Central memory CD8-positive, alpha-beta T cell (primary cell): ENCODE measurements around the gene MPZL1.
A peak's percentile ranks its signal among the peaks of the same experiment; 100 is the strongest.

ENCODE experiments used
- ATAC-seq: fragments of 150-1000 bp; cut with Tn5 transposase; replicated peaks from 2 replicates; pipeline ENCODE4 v1.10.0; 2022; ENCODE audit warnings: mild to moderate bottlenecking, moderate FRiP score, moderate number of reproducible peaks; ENCODE audit not compliant: poor library complexity, severe bottlenecking; ENCODE audit errors: extremely low read depth
- DNase-seq, 2 donors: peaks; one replicate each; pipeline ENCODE4 v3.0.0; 2021; ENCODE audit warnings: low spot score in 2 of 2
- H3K27ac Mint-ChIP-seq: one replicate; pipeline ENCODE4 v1.8.0; 2022; ENCODE audit warnings: low read depth, mild to moderate bottlenecking, moderate library complexity, mixed read lengths
- H3K27me3 Mint-ChIP-seq: one replicate; pipeline ENCODE4 v1.8.0; 2022; ENCODE audit warnings: mixed read lengths
- H3K36me3 Mint-ChIP-seq: one replicate; pipeline ENCODE4 v1.8.0; 2022; ENCODE audit warnings: mild to moderate bottlenecking, moderate library complexity, mixed read lengths; ENCODE audit not compliant: insufficient read depth
- H3K4me1 Mint-ChIP-seq: one replicate; pipeline ENCODE4 v1.8.0; 2022; ENCODE audit warnings: mixed read lengths
- H3K4me3 Mint-ChIP-seq: one replicate; pipeline ENCODE4 v1.8.0; 2022; ENCODE audit warnings: mild to moderate bottlenecking, moderate library complexity, mixed read lengths
- H3K9me3 Mint-ChIP-seq: one replicate; pipeline ENCODE4 v1.8.0; 2022; ENCODE audit warnings: mixed read lengths

Gene MPZL1

DNA sequence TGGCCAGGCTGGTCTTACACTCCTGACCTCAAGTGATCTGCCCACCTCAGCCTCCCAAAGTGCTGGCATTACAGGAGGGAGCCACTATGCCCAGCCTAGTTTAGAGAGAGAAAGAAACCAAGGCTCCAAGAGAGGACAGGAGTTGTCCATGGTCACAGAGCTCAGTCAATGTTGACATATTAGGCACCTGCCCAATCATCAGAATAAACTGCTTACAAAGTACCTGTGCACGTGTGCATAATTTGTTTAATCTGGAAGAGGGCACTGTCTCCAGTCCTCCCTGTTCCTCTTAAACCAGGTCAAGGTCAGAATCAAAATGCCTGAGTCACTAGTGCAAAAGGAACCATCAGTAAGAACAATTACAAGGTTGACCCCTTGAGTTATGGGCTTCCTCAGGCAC is 20.3 kb upstream of the MPZL1 start:
- peaks cover 28% of the 10 kb centered on the region for H3K4me1 Mint-ChIP-seq
- no peak overlapping the region for H3K4me3 Mint-ChIP-seq
- no peaks in the 10 kb centered on the region for H3K9me3 Mint-ChIP-seq
- ATAC-seq (no peak), DNase-seq (no peak)
- H3K27ac Mint-ChIP-seq = peak overlapping the region; percentile 82
- H3K36me3 Mint-ChIP-seq = peaks cover 75% of the 10 kb centered on the region
- H3K27me3 Mint-ChIP-seq = no peaks in the 10 kb centered on the region

- no peaks in the 10 kb centered on the region for H3K27me3 Mint-ChIP-seq
- H3K4me3 Mint-ChIP-seq = no peak overlapping the region
- DNase-seq (no peak), ATAC-seq (no peak)
- H3K9me3 Mint-ChIP-seq = no peaks in the 10 kb centered on the region
- peak overlapping the region; percentile 79 for H3K27ac Mint-ChIP-seq
- H3K4me1 Mint-ChIP-seq = peaks cover 23% of the 10 kb centered on the region
- peaks cover 63% of the 10 kb centered on the region for H3K36me3 Mint-ChIP-seq
These were observed 18.2 kb upstream of the MPZL1 start for GRCh38 chr1:167703557-167703956.

DNA sequence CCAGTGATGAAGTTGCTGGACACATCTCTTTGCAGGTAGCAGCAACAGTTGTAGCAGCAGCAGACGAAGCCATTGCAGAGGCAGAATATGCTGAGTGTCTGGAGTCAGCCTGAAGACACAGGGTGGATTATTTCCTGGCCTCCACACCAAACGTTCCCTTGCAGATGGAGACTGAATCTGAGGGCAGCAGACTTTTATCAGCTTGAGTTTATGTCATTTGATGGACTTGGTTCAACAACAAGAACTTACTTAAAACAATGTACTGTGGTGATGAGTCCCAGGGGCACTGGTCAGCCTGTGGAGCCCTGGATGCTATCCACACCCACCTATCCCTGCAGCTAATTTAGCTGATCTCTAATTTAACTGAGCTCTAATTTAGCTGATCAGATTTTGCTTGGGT is 17.1 kb upstream of the MPZL1 start:
- H3K4me3 Mint-ChIP-seq = no peak overlapping the region
- no peak for ATAC-seq
- H3K9me3 Mint-ChIP-seq = no peaks in the 10 kb centered on the region
- no peak overlapping the region for H3K27ac Mint-ChIP-seq
- no peak for DNase-seq
- H3K36me3 Mint-ChIP-seq = peaks cover 53% of the 10 kb centered on the region
- no peaks in the 10 kb centered on the region for H3K27me3 Mint-ChIP-seq
- H3K4me1 Mint-ChIP-seq = peaks cover 24% of the 10 kb centered on the region

- Mint-ChIP-seq H3K27me3 (no peaks in the 10 kb centered on the region), H3K4me3 (no peak overlapping the region), H3K4me1 (peaks cover 22% of the 10 kb centered on the region), H3K9me3 (no peaks in the 10 kb centered on the region), H3K36me3 (peaks cover 51% of the 10 kb centered on the region), H3K27ac (peak overlapping the region; percentile 63)
- ATAC-seq = no peak
- DNase-seq = no peak
These were observed 16.5 kb upstream of the MPZL1 start for GRCh38 chr1:167705250-167705649.

- ATAC-seq (no peak), DNase-seq (no peak)
- Mint-ChIP-seq H3K4me3 (no peak overlapping the region), H3K4me1 (peaks cover 22% of the 10 kb centered on the region), H3K36me3 (peaks cover 46% of the 10 kb centered on the region), H3K27ac (no peak overlapping the region), H3K9me3 (no peaks in the 10 kb centered on the region), H3K27me3 (no peaks in the 10 kb centered on the region)
These were observed 15.4 kb upstream of the MPZL1 start for GRCh38 chr1:167706363-167706762.

DNA sequence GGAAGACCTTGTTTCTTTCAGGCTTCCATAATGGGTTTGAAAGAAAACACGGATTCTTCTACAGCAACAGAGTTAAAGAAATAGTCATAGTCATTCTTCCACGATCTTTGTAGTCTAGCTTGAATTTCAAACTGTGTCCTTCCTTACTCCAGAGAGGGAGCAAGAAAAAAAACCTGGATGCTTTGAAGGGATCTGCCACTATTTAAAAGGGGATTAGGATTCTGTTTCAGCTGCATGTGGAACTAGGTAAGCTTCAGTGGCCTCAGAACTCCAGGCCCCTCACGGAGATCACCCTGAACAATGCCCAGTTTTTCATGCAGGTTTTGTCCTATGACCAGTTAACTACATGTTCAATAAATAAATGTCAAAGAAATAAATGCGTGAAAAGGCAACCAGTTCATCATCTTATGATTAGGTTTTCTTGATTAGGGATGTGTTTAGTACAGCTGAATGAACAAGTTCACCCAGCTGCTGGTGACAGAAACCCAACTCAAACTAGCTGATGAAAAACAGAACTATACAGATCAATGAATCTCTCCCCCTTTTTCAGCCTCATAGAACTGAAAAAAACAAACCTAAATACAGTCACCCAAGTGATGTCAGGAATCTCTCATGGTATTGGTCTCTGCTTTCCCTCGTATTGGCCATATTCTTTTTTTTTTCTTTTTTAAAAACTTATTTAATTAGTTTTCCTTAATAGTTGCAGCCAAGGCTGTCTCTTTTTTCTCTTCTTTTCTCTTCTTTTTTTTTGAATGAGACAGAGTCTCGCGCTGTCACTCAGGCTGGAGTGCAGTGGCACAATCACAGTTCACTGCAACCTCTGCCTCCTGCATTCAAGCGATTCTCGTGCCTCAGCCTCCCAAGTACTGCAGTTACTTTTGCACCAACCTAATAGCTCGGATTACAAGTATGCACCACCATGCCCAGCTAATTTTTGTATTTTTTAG is 14.6 kb upstream of the MPZL1 start:
- Mint-ChIP-seq H3K4me3 (no peak overlapping the region), H3K9me3 (no peaks in the 10 kb centered on the region), H3K4me1 (peaks cover 22% of the 10 kb centered on the region), H3K27ac (no peak overlapping the region), H3K27me3 (no peaks in the 10 kb centered on the region), H3K36me3 (peaks cover 40% of the 10 kb centered on the region)
- no peak for ATAC-seq
- DNase-seq = no peak

DNA sequence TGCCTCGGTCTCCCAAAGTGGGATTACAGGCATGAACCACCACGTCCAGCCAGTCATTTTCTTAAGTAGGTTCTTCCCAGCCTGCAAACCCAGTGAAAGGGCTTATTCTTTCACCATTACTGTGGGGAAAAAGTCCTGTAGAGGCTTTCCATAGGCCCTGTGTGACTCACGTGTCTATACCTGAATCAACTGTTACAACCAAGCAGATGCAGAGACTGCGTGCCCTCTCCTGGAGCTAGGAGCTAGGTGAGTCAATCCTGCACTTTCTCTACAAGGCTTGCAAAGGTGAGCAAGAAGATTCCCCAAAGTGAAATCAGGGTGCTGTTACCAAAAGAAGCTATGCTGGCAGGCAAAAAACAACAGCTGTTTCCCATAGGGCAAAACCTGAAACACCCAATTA is 13.8 kb upstream of the MPZL1 start:
- Mint-ChIP-seq H3K36me3 (peaks cover 37% of the 10 kb centered on the region), H3K4me1 (peaks cover 20% of the 10 kb centered on the region), H3K4me3 (no peak overlapping the region), H3K27me3 (no peaks in the 10 kb centered on the region), H3K9me3 (no peaks in the 10 kb centered on the region), H3K27ac (no peak overlapping the region)
- DNase-seq (no peak), ATAC-seq (no peak)

DNA sequence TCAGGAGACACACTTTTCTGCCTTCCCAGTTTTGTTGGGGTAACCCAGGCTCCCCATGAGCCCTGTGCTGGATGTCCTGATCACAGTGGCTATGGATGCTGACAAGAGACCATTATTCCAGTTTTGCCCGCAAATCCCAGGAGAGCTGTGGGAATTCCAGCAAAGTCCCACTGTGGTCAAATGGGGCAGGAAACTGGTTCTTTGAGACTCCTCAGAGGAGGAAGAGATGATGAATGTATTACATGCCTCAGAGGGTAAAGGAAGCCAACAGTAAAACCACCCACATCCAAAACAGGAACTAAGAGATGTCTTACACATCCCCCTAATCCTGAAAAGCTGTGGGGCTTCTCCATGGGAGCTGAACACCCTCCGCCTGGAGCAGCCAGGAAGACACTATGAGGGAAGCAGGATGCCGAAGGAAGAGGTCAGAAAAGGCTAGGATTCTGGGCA is 12.8 kb upstream of the MPZL1 start:
- DNase-seq = no peak
- H3K27me3 Mint-ChIP-seq = peaks cover under 1% of the 10 kb centered on the region
- H3K4me1 Mint-ChIP-seq = peaks cover 20% of the 10 kb centered on the region
- peak overlapping the region; percentile 74 for H3K27ac Mint-ChIP-seq
- no peak for ATAC-seq
- peaks cover 38% of the 10 kb centered on the region for H3K36me3 Mint-ChIP-seq
- H3K9me3 Mint-ChIP-seq = no peaks in the 10 kb centered on the region
- H3K4me3 Mint-ChIP-seq = no peak overlapping the region

- DNase-seq (no peak), ATAC-seq (no peak)
- H3K9me3 Mint-ChIP-seq = peaks cover 12% of the 10 kb centered on the region
- H3K27me3 Mint-ChIP-seq = peaks cover 15% of the 10 kb centered on the region
- H3K4me1 Mint-ChIP-seq = peaks cover 38% of the 10 kb centered on the region
- peaks cover 43% of the 10 kb centered on the region for H3K36me3 Mint-ChIP-seq
- no peak overlapping the region for H3K4me3 Mint-ChIP-seq
- H3K27ac Mint-ChIP-seq = no peak overlapping the region
These were observed 10.9 kb upstream of the MPZL1 start for GRCh38 chr1:167710836-167711235.

GRCh38 chr1:167711797-167712196 is 10.0 kb upstream of the MPZL1 start:
- no peak for DNase-seq
- peaks cover 42% of the 10 kb centered on the region for H3K36me3 Mint-ChIP-seq
- peaks cover 12% of the 10 kb centered on the region for H3K9me3 Mint-ChIP-seq
- H3K4me3 Mint-ChIP-seq = no peak overlapping the region
- peak overlapping the region; percentile 50 for H3K27ac Mint-ChIP-seq
- peaks cover 41% of the 10 kb centered on the region for H3K4me1 Mint-ChIP-seq
- ATAC-seq = no peak
- peaks cover 15% of the 10 kb centered on the region for H3K27me3 Mint-ChIP-seq

DNA sequence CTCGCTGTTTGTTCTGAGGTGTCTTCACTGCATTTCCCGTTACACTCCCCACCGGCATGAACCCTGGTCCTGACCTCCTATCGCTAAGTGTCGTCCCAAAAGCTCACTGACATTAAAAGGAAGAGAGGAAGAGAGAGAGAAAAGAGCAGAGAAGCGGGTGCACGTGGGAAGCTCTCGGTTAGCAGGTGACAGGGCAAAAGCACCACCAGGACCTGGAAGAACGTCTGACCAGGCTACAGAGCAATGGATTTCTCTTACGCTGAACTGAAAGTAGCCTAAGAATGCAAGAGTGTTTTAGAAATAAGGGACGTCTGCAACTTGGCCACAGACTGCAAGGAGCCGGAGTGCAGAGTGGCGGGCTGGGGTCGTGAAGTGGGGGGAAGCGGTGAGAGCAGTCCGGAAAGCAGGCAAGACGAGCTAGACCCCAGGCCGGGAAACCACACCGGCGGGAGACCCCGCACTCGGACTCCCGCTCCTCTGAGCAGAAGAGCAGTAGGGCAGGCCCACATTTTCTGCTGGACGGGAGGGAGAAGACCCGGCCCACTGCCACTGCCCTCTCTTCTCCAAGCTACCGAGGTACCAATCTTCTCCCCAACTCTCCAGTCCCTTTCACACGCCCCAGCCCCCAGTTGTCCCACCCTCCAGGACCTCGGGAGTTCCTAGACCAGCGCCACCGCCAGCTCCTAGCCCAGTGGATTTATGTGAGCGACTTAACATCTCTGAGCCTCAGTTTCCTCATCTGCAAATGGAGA is 8.3 kb upstream of the MPZL1 start:
- H3K9me3 Mint-ChIP-seq = peaks cover 12% of the 10 kb centered on the region
- H3K36me3 Mint-ChIP-seq = peaks cover 43% of the 10 kb centered on the region
- no peak for ATAC-seq
- no peak for DNase-seq
- peak overlapping the region; percentile 100 for H3K27ac Mint-ChIP-seq
- H3K4me1 Mint-ChIP-seq = peaks cover 40% of the 10 kb centered on the region
- H3K4me3 Mint-ChIP-seq = peak overlapping the region; percentile 92
- H3K27me3 Mint-ChIP-seq = peaks cover 15% of the 10 kb centered on the region

DNA sequence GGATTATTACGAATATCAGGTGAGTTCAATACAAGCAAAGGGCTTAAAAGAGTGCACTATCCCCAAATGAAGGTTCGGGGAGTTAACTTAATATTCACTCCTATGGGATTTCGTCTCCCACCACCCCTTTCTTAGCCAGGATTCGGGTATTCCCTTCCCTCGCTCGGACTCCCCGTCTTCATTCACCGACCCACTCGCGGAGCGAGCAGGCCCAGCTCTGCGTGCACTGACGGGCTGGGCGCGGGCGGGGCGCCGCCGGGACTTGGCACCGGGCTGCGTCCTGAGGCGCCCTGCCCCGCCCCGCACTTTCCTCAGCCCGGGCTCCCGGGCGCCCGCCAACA is 7.7 kb upstream of the MPZL1 start:
- H3K4me1 Mint-ChIP-seq = peaks cover 36% of the 10 kb centered on the region
- peaks cover 43% of the 10 kb centered on the region for H3K36me3 Mint-ChIP-seq
- peaks cover 15% of the 10 kb centered on the region for H3K27me3 Mint-ChIP-seq
- peaks cover 12% of the 10 kb centered on the region for H3K9me3 Mint-ChIP-seq
- peak overlapping the region; percentile 100 for H3K27ac Mint-ChIP-seq
- H3K4me3 Mint-ChIP-seq = peak overlapping the region; percentile 92
- DNase-seq (no peak), ATAC-seq (peak; percentile 57)
